HG03558 (cell line): ENCODE data around the gene GPNMB.

Experiments
- ATAC-seq: cut with Tn5 transposase; IDR thresholded peaks from one replicate; pipeline ENCODE4 v1.9.1; 2021; ENCODE audit warnings: moderate number of reproducible peaks; ENCODE audit not compliant: unreplicated experiment; ENCODE audit errors: extremely low read depth

GPNMB gene

DNA sequence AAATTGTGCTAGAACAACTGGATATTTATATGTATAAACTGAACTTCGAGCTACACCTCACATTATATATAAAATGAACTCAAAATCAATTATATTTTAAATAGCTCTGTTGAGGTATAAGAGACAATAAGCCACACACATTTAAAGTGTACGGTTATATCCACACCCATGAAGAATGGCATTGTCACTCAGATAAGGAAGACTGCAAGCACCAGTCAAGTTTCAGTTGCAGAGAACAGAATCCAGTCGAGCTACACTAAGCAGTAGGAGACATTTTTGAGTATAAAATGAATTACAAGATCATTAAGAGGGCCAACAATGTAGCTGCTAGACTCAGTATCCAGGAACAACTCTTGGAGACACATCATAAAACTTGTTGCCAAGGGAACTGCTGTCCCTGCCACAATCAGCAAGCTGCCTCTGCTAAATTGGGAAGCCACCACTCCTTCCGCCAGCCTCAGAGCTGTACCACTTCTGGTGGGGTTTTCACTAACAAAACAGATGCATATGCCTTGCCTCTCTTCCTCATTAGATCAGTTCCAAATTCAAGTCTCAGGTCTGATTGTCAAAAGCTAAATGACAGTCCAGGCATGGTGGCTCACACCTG is 19.6 kb upstream of the GPNMB start:
- ATAC-seq = no peak

GRCh38 chr7:23228412-23228811 is 18.2 kb upstream of the GPNMB start:
- no peak for ATAC-seq

GRCh38 chr7:23230641-23231101 is 15.9 kb upstream of the GPNMB start:
- ATAC-seq = no peak

GRCh38 chr7:23232966-23233365 is 13.6 kb upstream of the GPNMB start:
- no peak for ATAC-seq

GRCh38 chr7:23234569-23235296 is 11.8 kb upstream of the GPNMB start:
- ATAC-seq = peak; percentile 86

DNA sequence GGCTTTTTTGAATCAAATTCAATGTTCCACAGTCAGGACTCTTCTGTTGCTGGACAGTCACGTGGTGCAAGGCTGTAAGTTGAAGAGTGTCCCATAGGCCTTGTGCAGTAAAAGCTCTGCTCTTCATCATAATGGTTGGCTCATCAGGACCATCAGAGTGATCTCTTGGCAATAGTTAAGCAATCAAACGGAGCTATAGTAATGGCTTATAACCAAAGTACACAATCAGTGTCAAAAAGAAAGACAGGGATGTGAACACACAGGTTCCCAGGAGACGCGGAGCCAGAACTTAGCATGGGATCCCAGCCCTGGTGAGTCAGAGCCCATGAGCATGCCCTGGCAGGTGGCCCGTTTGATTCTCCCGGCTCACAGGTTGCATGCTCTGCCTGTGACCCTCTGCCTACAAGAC is 10.8 kb upstream of the GPNMB start:
- no peak for ATAC-seq

- ATAC-seq = no peak
These were observed 9.6 kb upstream of the GPNMB start for GRCh38 chr7:23237000-23237399.

- ATAC-seq = no peak
These were observed 7.5 kb upstream of the GPNMB start for GRCh38 chr7:23238983-23239652.

DNA sequence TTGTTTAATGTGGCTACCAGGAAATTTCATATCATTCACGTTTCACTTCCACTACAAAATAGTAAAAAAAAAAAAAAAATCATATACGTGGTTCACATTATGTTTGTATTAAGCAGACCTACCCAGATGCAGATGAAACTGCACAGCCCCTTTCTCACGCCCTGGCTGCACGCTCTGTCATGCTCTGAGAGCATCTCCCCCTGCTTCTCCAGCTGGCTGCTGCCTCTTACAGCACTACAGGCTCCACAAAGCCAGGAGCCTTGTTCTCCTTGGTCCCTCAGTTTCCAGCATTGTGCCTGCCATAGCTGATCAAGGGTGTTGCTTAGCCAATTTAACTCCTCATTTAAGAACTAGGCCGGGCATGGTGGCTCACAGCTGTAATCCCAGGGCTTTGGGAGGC is 6.9 kb upstream of the GPNMB start:
- no peak for ATAC-seq

GRCh38 chr7:23242321-23242720 is 4.3 kb upstream of the GPNMB start:
- no peak for ATAC-seq

DNA sequence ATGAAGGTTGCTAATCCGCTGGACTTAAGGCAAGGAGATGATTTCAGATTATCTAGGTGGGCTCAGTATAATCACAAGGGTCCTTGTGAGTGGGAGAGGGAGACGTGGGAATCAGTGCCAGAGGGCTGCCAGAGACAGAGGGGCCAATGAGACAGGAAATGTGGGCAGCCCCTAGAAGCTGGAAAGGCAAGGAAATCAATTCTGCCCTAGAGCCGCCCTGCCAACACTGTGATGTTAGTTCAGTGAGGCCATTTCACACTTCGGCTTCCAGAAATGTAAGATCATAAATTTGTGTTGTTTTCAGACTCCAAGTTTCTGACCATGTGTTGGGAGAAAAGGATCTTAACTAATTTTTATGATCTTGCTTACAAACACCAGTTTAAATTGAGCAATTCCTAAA is 3.6 kb upstream of the GPNMB start:
- ATAC-seq = no peak

DNA sequence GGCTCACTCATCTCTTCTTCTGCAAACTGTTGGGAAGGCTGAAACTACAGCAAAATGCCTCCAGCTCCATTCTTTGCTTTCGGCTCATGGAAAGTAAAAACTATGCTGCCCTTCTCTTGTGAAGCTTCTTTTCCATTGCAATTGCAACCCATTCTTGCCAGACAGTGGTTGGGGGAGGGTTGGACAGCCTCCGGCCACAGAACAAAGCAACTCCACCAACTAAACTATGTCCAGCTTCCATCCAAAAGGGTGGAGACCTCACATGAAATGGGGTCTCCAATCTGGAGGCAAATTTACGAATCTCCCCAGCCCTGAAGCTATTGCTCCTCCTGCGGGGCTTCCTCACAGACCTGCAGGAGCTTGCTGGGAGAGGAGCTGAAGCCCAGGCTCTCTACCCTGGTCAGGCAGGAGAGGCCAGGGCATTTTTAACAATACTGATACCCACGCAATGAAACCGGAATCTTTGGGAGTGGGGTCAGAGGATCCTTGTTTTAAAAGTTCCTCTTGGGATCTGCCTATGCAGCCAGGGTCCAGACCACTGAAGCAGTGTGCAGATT is 549 bp downstream of the GPNMB start:
- no peak for ATAC-seq

GRCh38 chr7:23247603-23248335 is 1.2 kb downstream of the GPNMB start:
- ATAC-seq = no peak

DNA sequence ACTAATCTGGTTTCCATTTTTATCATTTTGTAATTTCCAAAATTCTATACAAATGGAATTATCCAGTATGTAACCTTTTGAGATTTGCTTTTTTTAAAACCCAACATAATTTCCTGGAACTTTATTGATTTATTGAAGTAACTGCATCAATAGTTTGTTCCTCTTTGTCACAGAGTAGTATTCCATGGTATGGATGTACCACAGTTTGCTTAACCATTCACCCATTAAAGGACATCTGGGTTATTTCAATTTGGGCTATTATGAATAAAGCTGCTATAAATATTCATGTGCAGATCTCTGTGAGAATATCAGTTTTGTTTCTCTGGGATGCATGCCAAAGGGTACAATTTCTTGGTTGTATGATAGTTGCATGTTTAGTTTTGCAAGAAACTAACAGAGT is 2.9 kb downstream of the GPNMB start:
- no peak for ATAC-seq

DNA sequence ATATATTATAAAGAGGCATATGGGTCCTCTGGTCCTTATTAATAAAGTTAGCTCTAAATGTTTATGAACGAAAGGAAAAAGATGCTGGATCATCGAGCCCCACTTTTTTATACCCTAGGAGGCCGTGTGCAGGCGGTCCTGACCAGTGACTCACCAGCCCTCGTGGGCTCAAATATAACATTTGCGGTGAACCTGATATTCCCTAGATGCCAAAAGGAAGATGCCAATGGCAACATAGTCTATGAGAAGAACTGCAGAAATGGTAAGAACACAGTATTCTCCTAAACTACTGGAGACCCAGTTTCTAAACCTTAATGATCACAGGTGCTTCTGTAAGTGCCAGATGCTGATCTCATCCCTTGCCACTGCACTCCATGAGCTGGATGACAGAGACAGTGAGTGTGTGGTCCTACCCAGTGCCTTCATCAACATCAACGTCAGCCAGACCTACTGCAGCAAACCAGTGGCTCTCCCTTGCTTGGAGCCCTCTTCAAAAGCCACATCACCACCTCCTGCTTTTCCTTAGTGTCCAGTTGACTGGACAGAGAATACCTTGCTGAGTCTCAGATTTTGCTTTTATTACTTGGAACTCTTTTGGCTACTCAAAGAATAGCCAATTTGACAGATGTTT is 7.6 kb downstream of the GPNMB start:
- ATAC-seq = no peak

GRCh38 chr7:23256731-23257130 is 10.2 kb downstream of the GPNMB start:
- no peak for ATAC-seq

- no peak for ATAC-seq
These were observed 13.8 kb downstream of the GPNMB start for GRCh38 chr7:23260371-23260770.

GRCh38 chr7:23261843-23262452 is 15.4 kb downstream of the GPNMB start:
- ATAC-seq = no peak

DNA sequence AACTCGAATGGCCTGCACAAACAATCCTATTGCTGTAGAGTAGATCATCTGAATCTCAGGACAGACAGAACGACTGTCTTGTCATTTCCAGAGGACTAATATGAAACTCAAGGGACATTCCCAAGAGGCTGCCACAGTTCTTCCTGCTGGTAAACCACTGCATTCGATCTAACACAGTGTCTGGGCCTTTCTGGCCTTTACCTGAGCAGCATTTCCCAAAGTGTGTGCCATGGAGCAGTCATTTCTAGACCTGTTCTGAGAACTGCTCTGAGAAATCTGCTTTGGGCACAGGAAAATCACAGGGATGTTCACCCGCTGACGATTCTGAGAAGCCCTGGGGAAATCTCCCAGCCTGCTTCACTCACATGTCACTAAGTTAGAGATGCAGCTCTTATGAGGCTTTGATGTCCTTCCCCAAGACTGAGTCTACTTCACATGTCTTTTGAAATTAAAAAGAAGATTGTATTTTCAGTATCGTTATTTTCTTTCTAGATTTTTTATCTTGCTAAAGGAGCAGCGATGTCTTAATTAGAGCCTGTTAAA is 18.4 kb downstream of the GPNMB start:
- ATAC-seq = no peak
